Measurements from ENCODE around the gene LRPAP1.

Gene LRPAP1

DNA sequence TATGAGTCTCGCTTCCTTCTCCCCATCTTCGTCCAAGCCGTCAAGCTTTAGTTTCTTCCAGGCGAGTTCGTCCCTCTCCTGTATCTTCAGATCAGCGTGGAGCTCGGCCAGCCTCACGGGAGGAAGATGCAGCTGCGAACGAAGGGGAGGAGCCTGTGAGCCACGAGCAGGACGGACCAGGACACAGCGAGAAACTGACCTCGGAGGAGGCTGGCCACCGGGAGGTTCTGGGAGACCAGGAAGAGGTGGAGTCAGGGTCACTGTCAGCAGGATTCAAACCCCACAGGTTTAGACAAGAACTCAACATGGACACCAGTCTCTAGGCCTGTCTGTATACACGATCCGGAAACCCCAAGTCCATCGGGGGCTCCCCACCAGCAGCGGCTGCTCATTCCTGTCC, 7.3 kb downstream of the LRPAP1 start:
- TF ChIP-seq POLR2A (IDR thresholded peaks at IDR 0.05; ENCODE audit: extremely low read depth, insufficient read length) (no peak), MYC (IDR thresholded peaks at IDR 0.05; ENCODE audit: low read depth, low read length) (no peak)
- TF ChIP-seq, protein P1, sequence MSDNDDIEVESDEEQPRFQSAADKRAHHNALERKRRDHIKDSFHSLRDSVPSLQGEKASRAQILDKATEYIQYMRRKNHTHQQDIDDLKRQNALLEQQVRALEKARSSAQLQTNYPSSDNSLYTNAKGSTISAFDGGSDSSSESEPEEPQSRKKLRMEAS (IDR thresholded peaks at IDR 0.05; ENCODE audit: low read depth, low read length): no peak
- TF ChIP-seq, protein P2, sequence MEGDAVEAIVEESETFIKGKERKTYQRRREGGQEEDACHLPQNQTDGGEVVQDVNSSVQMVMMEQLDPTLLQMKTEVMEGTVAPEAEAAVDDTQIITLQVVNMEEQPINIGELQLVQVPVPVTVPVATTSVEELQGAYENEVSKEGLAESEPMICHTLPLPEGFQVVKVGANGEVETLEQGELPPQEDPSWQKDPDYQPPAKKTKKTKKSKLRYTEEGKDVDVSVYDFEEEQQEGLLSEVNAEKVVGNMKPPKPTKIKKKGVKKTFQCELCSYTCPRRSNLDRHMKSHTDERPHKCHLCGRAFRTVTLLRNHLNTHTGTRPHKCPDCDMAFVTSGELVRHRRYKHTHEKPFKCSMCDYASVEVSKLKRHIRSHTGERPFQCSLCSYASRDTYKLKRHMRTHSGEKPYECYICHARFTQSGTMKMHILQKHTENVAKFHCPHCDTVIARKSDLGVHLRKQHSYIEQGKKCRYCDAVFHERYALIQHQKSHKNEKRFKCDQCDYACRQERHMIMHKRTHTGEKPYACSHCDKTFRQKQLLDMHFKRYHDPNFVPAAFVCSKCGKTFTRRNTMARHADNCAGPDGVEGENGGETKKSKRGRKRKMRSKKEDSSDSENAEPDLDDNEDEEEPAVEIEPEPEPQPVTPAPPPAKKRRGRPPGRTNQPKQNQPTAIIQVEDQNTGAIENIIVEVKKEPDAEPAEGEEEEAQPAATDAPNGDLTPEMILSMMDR (IDR thresholded peaks at IDR 0.05; ENCODE audit: low read depth, low read length): no peak
- no peak for DNase-seq (ENCODE audit: low read depth)
- no peak overlapping the region for H3K4me3 ChIP-seq (ENCODE audit: low read depth, low read length)

DNA sequence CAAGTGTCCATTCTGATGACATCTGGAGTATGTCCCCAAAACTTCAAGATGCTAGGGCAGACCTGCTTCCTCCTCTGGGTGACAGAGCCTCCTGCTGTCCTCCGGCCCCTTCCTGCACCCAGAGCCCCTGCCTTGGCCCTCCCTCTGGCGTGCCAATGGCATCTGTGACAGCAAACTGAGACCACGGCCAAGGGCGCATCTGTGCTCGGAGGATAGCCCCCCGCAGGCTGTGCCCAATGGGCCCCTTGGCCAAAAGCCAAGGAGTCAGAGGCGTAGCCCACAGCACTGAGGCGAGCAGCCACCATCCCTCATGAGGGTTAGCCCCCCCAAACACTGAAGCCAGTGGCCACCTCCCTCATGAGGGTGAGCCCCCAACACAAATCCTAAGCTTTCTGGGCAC, 7.9 kb downstream of the LRPAP1 start:
- no peak overlapping the region for H3K4me3 ChIP-seq (ENCODE audit: low read depth, low read length)
- TF ChIP-seq POLR2A (IDR thresholded peaks at IDR 0.05; ENCODE audit: extremely low read depth, insufficient read length) (no peak), MYC (IDR thresholded peaks at IDR 0.05; ENCODE audit: low read depth, low read length) (no peak)
- TF ChIP-seq, protein P2 (IDR thresholded peaks at IDR 0.05; ENCODE audit: low read depth, low read length): no peak
- TF ChIP-seq, protein P1 (IDR thresholded peaks at IDR 0.05; ENCODE audit: low read depth, low read length): no peak
- DNase-seq (ENCODE audit: low read depth): no peak

DNA sequence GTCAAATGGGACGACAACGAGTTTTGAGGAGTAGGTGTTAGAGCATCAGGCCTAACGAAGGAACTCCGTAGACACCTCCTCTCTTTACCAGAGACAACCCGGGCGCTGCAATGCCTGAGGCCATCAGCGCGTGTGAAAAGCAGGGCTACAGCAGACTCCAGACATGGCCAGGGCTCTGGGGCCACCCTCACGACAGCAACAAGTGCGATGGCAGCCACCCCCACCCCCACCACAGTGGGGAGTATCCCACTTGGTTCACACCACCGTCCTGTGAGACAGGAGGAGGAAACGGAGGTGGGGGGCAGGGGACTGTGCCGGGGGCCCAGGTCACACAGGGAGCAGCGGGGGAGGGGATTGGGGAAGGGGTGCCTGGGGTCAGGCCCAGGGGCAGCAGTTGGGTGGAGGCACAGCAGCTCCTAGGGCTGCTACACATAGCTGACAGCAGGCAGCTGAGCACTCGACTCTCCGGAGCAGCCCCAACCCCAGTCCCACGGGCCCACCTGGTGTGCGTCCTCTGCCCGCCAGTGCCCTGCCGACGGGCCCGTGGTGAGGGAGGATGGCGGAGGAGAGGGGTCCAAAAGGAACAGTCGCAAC, 8.5 kb downstream of the LRPAP1 start:
- TF ChIP-seq, protein P2 (IDR thresholded peaks at IDR 0.05; ENCODE audit: low read depth, low read length): no peak
- TF ChIP-seq, protein P1 (IDR thresholded peaks at IDR 0.05; ENCODE audit: low read depth, low read length): no peak
- TF ChIP-seq MYC (IDR thresholded peaks at IDR 0.05; ENCODE audit: low read depth, low read length): no peak
- no peak for TF ChIP-seq POLR2A (IDR thresholded peaks at IDR 0.05; ENCODE audit: extremely low read depth, insufficient read length)
- DNase-seq (ENCODE audit: low read depth): no peak
- no peak overlapping the region for H3K4me3 ChIP-seq (ENCODE audit: low read depth, low read length)

DNA sequence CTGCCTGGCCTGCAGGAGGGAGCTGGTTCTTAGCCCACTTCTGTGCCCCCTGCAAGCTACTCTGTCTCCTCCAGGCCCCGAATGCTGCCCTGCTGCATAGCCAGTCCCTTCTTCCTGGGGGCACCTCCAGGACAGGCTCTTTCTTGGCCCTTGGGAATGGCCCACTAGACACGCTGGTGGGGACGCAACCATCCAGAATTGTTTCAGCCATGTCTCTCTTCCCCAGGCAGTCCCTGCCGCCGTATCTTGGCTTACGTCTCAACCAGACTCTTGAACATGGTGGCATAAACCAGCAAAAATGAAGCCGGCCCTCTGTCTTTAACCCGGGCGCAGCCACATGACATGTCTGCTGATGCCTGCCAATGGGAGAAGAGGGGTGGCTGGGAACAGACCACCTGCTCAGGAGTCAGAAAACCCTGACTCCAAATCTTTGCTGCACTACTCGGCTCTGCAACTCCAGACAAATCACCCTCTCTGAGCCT, 9.0 kb downstream of the LRPAP1 start:
- no peak for DNase-seq (ENCODE audit: low read depth)
- TF ChIP-seq, protein P1 (IDR thresholded peaks at IDR 0.05; ENCODE audit: low read depth, low read length): no peak
- TF ChIP-seq POLR2A (IDR thresholded peaks at IDR 0.05; ENCODE audit: extremely low read depth, insufficient read length) (no peak), MYC (IDR thresholded peaks at IDR 0.05; ENCODE audit: low read depth, low read length) (no peak)
- TF ChIP-seq, protein P2 (IDR thresholded peaks at IDR 0.05; ENCODE audit: low read depth, low read length): no peak
- H3K4me3 ChIP-seq (ENCODE audit: low read depth, low read length): no peak overlapping the region

DNA sequence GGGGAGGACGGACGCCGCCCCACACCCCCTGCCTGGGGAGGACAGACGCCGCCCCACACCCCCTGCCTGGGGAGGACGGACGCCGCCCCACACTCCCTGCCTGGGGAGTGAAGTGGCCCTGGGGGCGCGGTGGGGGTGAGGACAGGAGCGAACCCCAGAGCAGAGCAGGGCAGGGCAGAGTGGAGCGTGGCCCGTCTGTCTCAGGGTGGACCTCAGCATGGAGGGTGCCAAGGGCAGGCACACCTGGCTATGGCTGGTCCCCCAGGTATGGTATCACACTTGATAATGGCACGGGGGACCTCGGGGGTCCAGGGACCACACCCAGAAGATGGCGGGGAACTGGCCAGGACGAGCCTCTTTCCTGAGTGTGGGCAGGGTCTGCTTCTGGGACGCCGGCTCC, 9.6 kb downstream of the LRPAP1 start:
- no peak for DNase-seq (ENCODE audit: low read depth)
- no peak overlapping the region for H3K4me3 ChIP-seq (ENCODE audit: low read depth, low read length)
- TF ChIP-seq, protein P2 (IDR thresholded peaks at IDR 0.05; ENCODE audit: low read depth, low read length): no peak
- TF ChIP-seq, protein P1 (IDR thresholded peaks at IDR 0.05; ENCODE audit: low read depth, low read length): no peak
- TF ChIP-seq MYC (IDR thresholded peaks at IDR 0.05; ENCODE audit: low read depth, low read length) (no peak), POLR2A (IDR thresholded peaks at IDR 0.05; ENCODE audit: extremely low read depth, insufficient read length) (no peak)

Data from NB4 (cell line).